GM12878 (cell line): Measurements from ENCODE around the gene S100A14.

Experiments used
- BCL3 ChIP-seq: IDR thresholded peaks from 2 replicates; pipeline ENCODE4 v1.6.1; 2011; ENCODE audit warnings: borderline replicate concordance, low read depth, mild to moderate bottlenecking, moderate library complexity, low read length; ENCODE audit not compliant: insufficient read depth, poor library complexity, severe bottlenecking
- CREB1 ChIP-seq: IDR thresholded peaks from 2 replicates; pipeline ENCODE4 v1.6.1; 2012; ENCODE audit warnings: low read depth, mild to moderate bottlenecking, inconsistent platforms
- EP300 ChIP-seq, 2 experiments: fragments of 150-350 bp in 1 of 2; IDR thresholded peaks; 2 replicates each; pipeline ENCODE4 v1.6.1; 2011 to 2012; ENCODE audit warnings: low read depth in 2 of 2, low read length in 2 of 2, borderline replicate concordance in 1 of 2, improper control_type of control experiment in 1 of 2, inconsistent platforms in 1 of 2; ENCODE audit not compliant: control insufficient read depth in 1 of 2
- EZH2 ChIP-seq: IDR thresholded peaks from 2 replicates; pipeline ENCODE4 v1.6.1; 2012; ENCODE audit warnings: low read depth, mild to moderate bottlenecking, control low read depth, inconsistent platforms, low read length, borderline replicate concordance; ENCODE audit not compliant: control insufficient read depth
- JUNB ChIP-seq: IDR thresholded peaks from 2 replicates; pipeline ENCODE4 v1.6.1; 2016; ENCODE audit warnings: antibody characterized with exemption, mild to moderate bottlenecking
- MTA2 ChIP-seq: fragments of 450-650 bp; IDR thresholded peaks from 2 replicates; pipeline ENCODE4 v1.6.1; 2016; ENCODE audit warnings: low read depth, mild to moderate bottlenecking, moderate library complexity
- MXI1 ChIP-seq: fragments of 150-350 bp; IDR thresholded peaks from 2 replicates; pipeline ENCODE4 v1.6.1; 2011; ENCODE audit warnings: low read depth, mild to moderate bottlenecking, inconsistent platforms, low read length, improper control_type of control experiment
- MYC ChIP-seq: IDR thresholded peaks from 2 replicates; pipeline ENCODE4 v1.6.1; 2011; ENCODE audit warnings: mild to moderate bottlenecking, low read length, moderate library complexity, inconsistent platforms; ENCODE audit not compliant: insufficient read depth, insufficient replicate concordance, insufficient read length, severe bottlenecking
- PAX5 ChIP-seq: IDR thresholded peaks from 2 replicates; pipeline ENCODE4 v1.6.1; 2011; ENCODE audit warnings: low read depth, low read length, borderline replicate concordance
- POLR2A ChIP-seq: IDR thresholded peaks from 2 replicates; pipeline ENCODE4 v1.6.1; 2011; ENCODE audit warnings: low read depth, mild to moderate bottlenecking, low read length
- ZBTB4 ChIP-seq: fragments of 450-650 bp; formaldehyde crosslinking; IDR thresholded peaks from 2 replicates; pipeline ENCODE4 v1.4.0; 2022; ENCODE audit warnings: mild to moderate bottlenecking, moderate library complexity
- ZSCAN29 ChIP-seq: fragments of 450-650 bp; IDR thresholded peaks from 2 replicates; pipeline ENCODE4 v1.6.1; 2017; ENCODE audit warnings: mild to moderate bottlenecking, moderate library complexity
- TF ChIP-seq, protein P1 (sequence below): IDR thresholded peaks from 2 replicates; pipeline ENCODE4 v1.6.1; 2012; ENCODE audit warnings: mild to moderate bottlenecking, low read depth, low read length
- TF ChIP-seq, protein P2 (sequence below), 3 experiments: IDR thresholded peaks in 2 of 3; conservative IDR thresholded peaks in 1 of 3; 2 replicates each; pipeline ENCODE4 v1.5.1; 2011; ENCODE audit warnings: low read depth in 3 of 3, low read length in 3 of 3, mild to moderate bottlenecking in 3 of 3, control low read depth in 2 of 3, moderate library complexity in 2 of 3, inconsistent platforms in 1 of 3, mixed read lengths in 1 of 3; ENCODE audit not compliant: control insufficient read depth in 2 of 3, insufficient read depth in 1 of 3; ENCODE audit errors: extremely low read depth in 1 of 3

- TF ChIP-seq CREB1 (no peak), EZH2 (no peak), JUNB (no peak), POLR2A (no peak), ZSCAN29 (no peak), ZBTB4 (CRISPR knock-in tag) (no peak), EP300 (IDR thresholded peaks at IDR 0.05; ENCODE audit: borderline replicate concordance in 1 of 2, control insufficient read depth in 1 of 2, low read depth in 2 of 2, low read length in 2 of 2) (no peak), PAX5 (no peak), MTA2 (no peak), MXI1 (no peak), MYC (no peak), BCL3 (no peak)
- TF ChIP-seq, protein P1, sequence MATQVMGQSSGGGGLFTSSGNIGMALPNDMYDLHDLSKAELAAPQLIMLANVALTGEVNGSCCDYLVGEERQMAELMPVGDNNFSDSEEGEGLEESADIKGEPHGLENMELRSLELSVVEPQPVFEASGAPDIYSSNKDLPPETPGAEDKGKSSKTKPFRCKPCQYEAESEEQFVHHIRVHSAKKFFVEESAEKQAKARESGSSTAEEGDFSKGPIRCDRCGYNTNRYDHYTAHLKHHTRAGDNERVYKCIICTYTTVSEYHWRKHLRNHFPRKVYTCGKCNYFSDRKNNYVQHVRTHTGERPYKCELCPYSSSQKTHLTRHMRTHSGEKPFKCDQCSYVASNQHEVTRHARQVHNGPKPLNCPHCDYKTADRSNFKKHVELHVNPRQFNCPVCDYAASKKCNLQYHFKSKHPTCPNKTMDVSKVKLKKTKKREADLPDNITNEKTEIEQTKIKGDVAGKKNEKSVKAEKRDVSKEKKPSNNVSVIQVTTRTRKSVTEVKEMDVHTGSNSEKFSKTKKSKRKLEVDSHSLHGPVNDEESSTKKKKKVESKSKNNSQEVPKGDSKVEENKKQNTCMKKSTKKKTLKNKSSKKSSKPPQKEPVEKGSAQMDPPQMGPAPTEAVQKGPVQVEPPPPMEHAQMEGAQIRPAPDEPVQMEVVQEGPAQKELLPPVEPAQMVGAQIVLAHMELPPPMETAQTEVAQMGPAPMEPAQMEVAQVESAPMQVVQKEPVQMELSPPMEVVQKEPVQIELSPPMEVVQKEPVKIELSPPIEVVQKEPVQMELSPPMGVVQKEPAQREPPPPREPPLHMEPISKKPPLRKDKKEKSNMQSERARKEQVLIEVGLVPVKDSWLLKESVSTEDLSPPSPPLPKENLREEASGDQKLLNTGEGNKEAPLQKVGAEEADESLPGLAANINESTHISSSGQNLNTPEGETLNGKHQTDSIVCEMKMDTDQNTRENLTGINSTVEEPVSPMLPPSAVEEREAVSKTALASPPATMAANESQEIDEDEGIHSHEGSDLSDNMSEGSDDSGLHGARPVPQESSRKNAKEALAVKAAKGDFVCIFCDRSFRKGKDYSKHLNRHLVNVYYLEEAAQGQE, result no peak
- TF ChIP-seq, protein P2, sequence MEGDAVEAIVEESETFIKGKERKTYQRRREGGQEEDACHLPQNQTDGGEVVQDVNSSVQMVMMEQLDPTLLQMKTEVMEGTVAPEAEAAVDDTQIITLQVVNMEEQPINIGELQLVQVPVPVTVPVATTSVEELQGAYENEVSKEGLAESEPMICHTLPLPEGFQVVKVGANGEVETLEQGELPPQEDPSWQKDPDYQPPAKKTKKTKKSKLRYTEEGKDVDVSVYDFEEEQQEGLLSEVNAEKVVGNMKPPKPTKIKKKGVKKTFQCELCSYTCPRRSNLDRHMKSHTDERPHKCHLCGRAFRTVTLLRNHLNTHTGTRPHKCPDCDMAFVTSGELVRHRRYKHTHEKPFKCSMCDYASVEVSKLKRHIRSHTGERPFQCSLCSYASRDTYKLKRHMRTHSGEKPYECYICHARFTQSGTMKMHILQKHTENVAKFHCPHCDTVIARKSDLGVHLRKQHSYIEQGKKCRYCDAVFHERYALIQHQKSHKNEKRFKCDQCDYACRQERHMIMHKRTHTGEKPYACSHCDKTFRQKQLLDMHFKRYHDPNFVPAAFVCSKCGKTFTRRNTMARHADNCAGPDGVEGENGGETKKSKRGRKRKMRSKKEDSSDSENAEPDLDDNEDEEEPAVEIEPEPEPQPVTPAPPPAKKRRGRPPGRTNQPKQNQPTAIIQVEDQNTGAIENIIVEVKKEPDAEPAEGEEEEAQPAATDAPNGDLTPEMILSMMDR (IDR thresholded peaks at IDR 0.05 in 2 of 3, conservative IDR thresholded peaks at IDR 0.05 in 1 of 3; ENCODE audit: control insufficient read depth in 2 of 3, extremely low read depth in 1 of 3, insufficient read depth in 1 of 3, low read depth in 3 of 3, low read length in 3 of 3), result no peak
These were observed 13.4 kb downstream of the S100A14 start for GRCh38 chr1:153602749-153603148.
